SU-DHL-6 (cell line): ENCODE data around the gene SEC24B.

Experiments
- EZH2phosphoT487 ChIP-seq: fragments of 200-600 bp; sonication (generic), shearing (Covaris generic); conservative IDR thresholded peaks from 2 replicates; pipeline ENCODE4 v1.6.1; 2018; ENCODE audit warnings: mild to moderate bottlenecking, antibody characterized with exemption, low read length, moderate library complexity, mixed read lengths
- TF ChIP-seq, protein P1 (sequence below): fragments of 200-600 bp; sonication (generic); IDR thresholded peaks from one replicate; pipeline ENCODE4 v1.5.1; 2017; ENCODE audit warnings: antibody characterized with exemption, mild to moderate bottlenecking, low read length, moderate library complexity; ENCODE audit not compliant: insufficient read depth, poor library complexity, severe bottlenecking

DNA sequence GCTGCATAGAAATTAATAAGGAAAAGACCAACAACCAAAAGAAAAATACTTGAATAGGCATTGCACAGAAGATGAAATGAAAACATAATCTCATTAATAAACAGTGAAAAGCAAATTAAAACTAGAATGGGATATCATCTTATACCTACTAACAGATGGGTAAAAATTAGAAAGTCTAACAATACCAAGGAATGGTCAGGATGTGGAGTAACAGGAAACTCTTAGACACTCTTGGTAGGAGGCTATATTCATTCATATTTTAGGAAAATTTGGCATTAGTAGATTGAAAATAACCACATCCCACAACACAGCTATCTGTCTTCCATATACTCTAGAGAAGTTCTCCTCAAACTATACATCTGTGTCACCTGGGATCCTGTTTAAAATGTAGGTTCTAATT is 36.3 kb downstream of the SEC24B start:
- TF ChIP-seq, protein P1, sequence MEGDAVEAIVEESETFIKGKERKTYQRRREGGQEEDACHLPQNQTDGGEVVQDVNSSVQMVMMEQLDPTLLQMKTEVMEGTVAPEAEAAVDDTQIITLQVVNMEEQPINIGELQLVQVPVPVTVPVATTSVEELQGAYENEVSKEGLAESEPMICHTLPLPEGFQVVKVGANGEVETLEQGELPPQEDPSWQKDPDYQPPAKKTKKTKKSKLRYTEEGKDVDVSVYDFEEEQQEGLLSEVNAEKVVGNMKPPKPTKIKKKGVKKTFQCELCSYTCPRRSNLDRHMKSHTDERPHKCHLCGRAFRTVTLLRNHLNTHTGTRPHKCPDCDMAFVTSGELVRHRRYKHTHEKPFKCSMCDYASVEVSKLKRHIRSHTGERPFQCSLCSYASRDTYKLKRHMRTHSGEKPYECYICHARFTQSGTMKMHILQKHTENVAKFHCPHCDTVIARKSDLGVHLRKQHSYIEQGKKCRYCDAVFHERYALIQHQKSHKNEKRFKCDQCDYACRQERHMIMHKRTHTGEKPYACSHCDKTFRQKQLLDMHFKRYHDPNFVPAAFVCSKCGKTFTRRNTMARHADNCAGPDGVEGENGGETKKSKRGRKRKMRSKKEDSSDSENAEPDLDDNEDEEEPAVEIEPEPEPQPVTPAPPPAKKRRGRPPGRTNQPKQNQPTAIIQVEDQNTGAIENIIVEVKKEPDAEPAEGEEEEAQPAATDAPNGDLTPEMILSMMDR = no peak
- no peak for TF ChIP-seq EZH2phosphoT487
